Stomach (tissue), 9 donors: ENCODE results near the gene TRAM2. TPM values are rescaled to one million over a fixed set of nuclear protein-coding genes. Genes with fewer than 3 reads are reported as not detected.

ENCODE experiments used
- DNase-seq, 2 donors: peaks; one replicate each; pipeline versions ENCODE4 v3.0.0 to v3.0.0-alpha.2; 2013 to 2019
- H3K27ac ChIP-seq, 5 donors: fragments of 200-600 bp in 4 of 5; sonication (generic) in 4 of 5; one replicate each; pipeline ENCODE4 v1.5.1; 2013 to 2019; ENCODE audit warnings: mild to moderate bottlenecking in 1 of 5, moderate library complexity in 1 of 5
- H3K27me3 ChIP-seq, 3 donors: fragments of 200-600 bp; sonication (generic); one replicate each; pipeline ENCODE4 v1.5.1; 2017 to 2019; ENCODE audit warnings: mixed run types in 1 of 3
- H3K36me3 ChIP-seq, 4 donors: fragments of 200-600 bp; sonication (generic); 1 replicate in 3 of 4; 2 replicates in 1 of 4; pipeline ENCODE4 v1.5.1; 2016 to 2019
- H3K4me1 ChIP-seq, 4 donors: fragments of 200-600 bp; sonication (generic); one replicate each; pipeline ENCODE4 v1.5.1; 2016 to 2019
- H3K4me3 ChIP-seq, 4 donors: fragments of 200-600 bp; sonication (generic) in 3 of 4; one replicate each; pipeline ENCODE4 v1.5.1; 2016 to 2019; ENCODE audit warnings: mild to moderate bottlenecking in 1 of 4
- H3K9me3 ChIP-seq, 4 donors: fragments of 200-600 bp; sonication (generic); one replicate each; pipeline ENCODE4 v1.5.1; 2016 to 2019
- CTCF ChIP-seq, 7 experiments: fragments of 450-650 bp in 4 of 7; fragments of 200-600 bp in 3 of 7; sonication (generic) in 3 of 7; IDR thresholded peaks; one replicate each; pipeline ENCODE4 v1.5.1; 2016 to 2019; ENCODE audit warnings: antibody characterized with exemption in 7 of 7, control low read depth in 2 of 7, mild to moderate bottlenecking in 1 of 7
- EP300 ChIP-seq: sonication (generic); formaldehyde crosslinking; IDR thresholded peaks from one replicate; pipeline ENCODE4 v1.6.1; 2017; ENCODE audit warnings: antibody characterized with exemption
- POLR2A ChIP-seq, 4 donors: fragments of 450-650 bp; IDR thresholded peaks; one replicate each; pipeline ENCODE4 v1.6.1; 2016; ENCODE audit warnings: antibody characterized with exemption in 4 of 4, control low read depth in 2 of 4, mild to moderate bottlenecking in 1 of 4, moderate library complexity in 1 of 4
- POLR2AphosphoS5 ChIP-seq, 3 donors: sonication (generic); formaldehyde crosslinking; IDR thresholded peaks; one replicate each; pipeline ENCODE4 v1.6.1; 2016; ENCODE audit warnings: antibody characterized with exemption in 3 of 3
- WGBS, 5 donors: extraction: QIAGEN DNeasy Blood & Tissue Kit in 3 of 5; methylation state at CpG; one replicate each; pipeline versions ENCODE4 v1.1.5 to v1.1.7; 2013 to 2018; 5-methylcytosine and 5-hydroxymethylcytosine counted together
- intact Hi-C: fragments of 100-400 bp; cut with DNase I; formaldehyde crosslinking; loops from one replicate; pipeline ENCODE4 v1.15.1; 2023; ENCODE audit warnings: low total_unique reads
- polyA plus RNA-seq, 3 donors: library from polyadenylated mRNA; stranded (reverse); fragments of 200-250 nt; gene quantifications; one replicate each; pipeline ENCODE4 v1.2.3, GENCODE V29; 2013
- total RNA-seq, 5 donors: library from RNA; depleted of rRNA; stranded (reverse); fragments of >200 nt; gene quantifications; one replicate each; pipeline versions ENCODE4 v1.1.0 to v1.2.3, GENCODE V29; 2014 to 2016
- donor health status: healthy with polysubstance abuse.
- donor health status: Bipolar disorder and iron deficiency.
- donor health status: healthy.

TRAM2 gene
- total and polyA plus RNA-seq, 8 donors: 1.4 to 14.1 (median 4.3) TPM

- H3K4me1 ChIP-seq: peaks cover 0 to 26% (median 11%) of the 10 kb centered on the region in 4 donors
- H3K27ac ChIP-seq: no peak overlapping the region
- WGBS, 5 donors: 61 to 66% (median 64%) methylated on average over 3 of the region's 3 CpGs
- H3K27me3 ChIP-seq: no peaks in the 10 kb centered on the region
- intact Hi-C loops: loop anchor here (10.0 kb wide), 1 partner anchor 71 kb away; the partner anchor contains the start of gene EFHC1
- H3K36me3 ChIP-seq: peaks cover 0 to 4% (median 0%) of the 10 kb centered on the region in 4 donors
- TF ChIP-seq EP300 (no peak), POLR2AphosphoS5 (IDR thresholded peaks at IDR 0.05) (no peak), POLR2A (IDR thresholded peaks at IDR 0.05) (no peak), CTCF (IDR thresholded peaks at IDR 0.05) (no peak)
- DNase-seq: no peak
- no peak overlapping the region for H3K4me3 ChIP-seq
- H3K9me3 ChIP-seq: peaks cover 0 to 5% (median 0%) of the 10 kb centered on the region in 4 donors
Measured at GRCh38 chr6:52495922-52496321, 80.9 kb downstream of the TRAM2 start.

- Histone ChIP-seq H3K4me1 (peaks cover 0 to 16% (median 7%) of the 10 kb centered on the region in 4 donors), H3K36me3 (peaks cover 0 to 5% (median 0%) of the 10 kb centered on the region in 4 donors), H3K4me3 (no peak overlapping the region), H3K27ac (no peak overlapping the region), H3K27me3 (no peaks in the 10 kb centered on the region), H3K9me3 (peaks cover 0 to 5% (median 0%) of the 10 kb centered on the region in 4 donors)
- intact Hi-C loops: loop anchor here (10.0 kb wide), 1 partner anchor 70 kb away; the partner anchor contains the start of gene EFHC1
- WGBS, 5 donors: 94 to 98% (median 95%) methylated on average over 7 of the region's 7 CpGs
- TF ChIP-seq EP300 (no peak), CTCF (IDR thresholded peaks at IDR 0.05) (no peak), POLR2AphosphoS5 (IDR thresholded peaks at IDR 0.05) (no peak), POLR2A (IDR thresholded peaks at IDR 0.05) (no peak)
- DNase-seq: no peak
Measured at GRCh38 chr6:52494298-52495072, 82.4 kb downstream of the TRAM2 start.

GRCh38 chr6:52493669-52494068 is 83.2 kb downstream of the TRAM2 start:
- TF ChIP-seq POLR2AphosphoS5 (IDR thresholded peaks at IDR 0.05) (no peak), POLR2A (IDR thresholded peaks at IDR 0.05) (no peak), EP300 (no peak), CTCF (IDR thresholded peaks at IDR 0.05) (no peak)
- 66 to 75% (median 69%) methylated on average over 3 of the region's 3 CpGs for WGBS, 5 donors
- Histone ChIP-seq H3K27me3 (no peaks in the 10 kb centered on the region), H3K36me3 (peaks cover 0 to 5% (median 0%) of the 10 kb centered on the region in 4 donors), H3K27ac (no peak overlapping the region), H3K4me3 (no peak overlapping the region), H3K4me1 (peaks cover 0 to 8% (median 4%) of the 10 kb centered on the region in 4 donors), H3K9me3 (peaks cover 0 to 5% (median 0%) of the 10 kb centered on the region in 4 donors)
- DNase-seq: no peak
- intact Hi-C loops: loop anchor here (10.0 kb wide), 1 partner anchor 69 kb away; the partner anchor contains the start of gene EFHC1

- Histone ChIP-seq H3K4me3 (no peak overlapping the region), H3K9me3 (peaks cover 0 to 5% (median 0%) of the 10 kb centered on the region in 4 donors), H3K36me3 (peaks cover 0 to 5% (median 0%) of the 10 kb centered on the region in 4 donors), H3K27ac (peak overlapping the region in 3 of 5 donors; percentile 22 to 62 (median 57)), H3K27me3 (no peaks in the 10 kb centered on the region), H3K4me1 (no peaks in the 10 kb centered on the region)
- DNase-seq: no peak
- TF ChIP-seq POLR2A (IDR thresholded peaks at IDR 0.05): no peak
- WGBS, 5 donors: 67 to 73% (median 69%) methylated on average over 14 of the region's 14 CpGs
- intact Hi-C loops: loop anchor here (10.0 kb wide), 1 partner anchor 67 kb away; the partner anchor contains the start of gene EFHC1
Measured at GRCh38 chr6:52491203-52492069, 85.4 kb downstream of the TRAM2 start.
